ENCODE data around the gene PIWIL4.
"Not testable (repeated sequence)": the region's sequence is repeated elsewhere in the genome, so short reads cannot be mapped to it uniquely, and the experiment has no call there.

The PIWIL4 gene

GRCh38 chr11:94550513-94550912 lies 16.7 kb upstream of the PIWIL4 start:
- DNase-seq: no peak

- no peak for DNase-seq
These were observed 13.2 kb upstream of the PIWIL4 start for GRCh38 chr11:94553938-94554337.

GRCh38 chr11:94555752-94556329 lies 11.3 kb upstream of the PIWIL4 start:
- DNase-seq: not testable (repeated sequence)

GRCh38 chr11:94557421-94557820 lies 9.7 kb upstream of the PIWIL4 start:
- DNase-seq: no peak

- DNase-seq: no peak
These were observed 9.2 kb upstream of the PIWIL4 start for GRCh38 chr11:94557992-94558391.

GRCh38 chr11:94558468-94558867 lies 8.7 kb upstream of the PIWIL4 start:
- DNase-seq: no peak

GRCh38 chr11:94558932-94559331 lies 8.2 kb upstream of the PIWIL4 start:
- no peak for DNase-seq

GRCh38 chr11:94559361-94559760 lies 7.8 kb upstream of the PIWIL4 start:
- DNase-seq: no peak

- no peak for DNase-seq
These were observed 6.3 kb upstream of the PIWIL4 start for GRCh38 chr11:94560834-94561233.

GRCh38 chr11:94563176-94563847 lies 3.9 kb upstream of the PIWIL4 start:
- DNase-seq: no peak

- no peak for DNase-seq
These were observed 3.2 kb upstream of the PIWIL4 start for GRCh38 chr11:94563848-94564467.

GRCh38 chr11:94568200-94568599 lies 1.0 kb downstream of the PIWIL4 start:
- no peak for DNase-seq

GRCh38 chr11:94568717-94569116 lies 1.5 kb downstream of the PIWIL4 start:
- no peak for DNase-seq

- DNase-seq: not testable (repeated sequence)
These were observed 5.8 kb downstream of the PIWIL4 start for GRCh38 chr11:94572975-94573374.

GRCh38 chr11:94574193-94574961 lies 7.2 kb downstream of the PIWIL4 start:
- DNase-seq: no peak

GRCh38 chr11:94576306-94576705 lies 9.1 kb downstream of the PIWIL4 start:
- no peak for DNase-seq

- no peak for DNase-seq
These were observed 10.7 kb downstream of the PIWIL4 start for GRCh38 chr11:94577841-94578240.

GRCh38 chr11:94581926-94582325 lies 14.8 kb downstream of the PIWIL4 start:
- no peak for DNase-seq

- no peak for DNase-seq
These were observed 16.2 kb downstream of the PIWIL4 start for GRCh38 chr11:94583213-94583865.

- DNase-seq: no peak
These were observed 16.8 kb downstream of the PIWIL4 start for GRCh38 chr11:94583866-94584500.

GRCh38 chr11:94584978-94585377 lies 17.8 kb downstream of the PIWIL4 start:
- no peak for DNase-seq

- DNase-seq: no peak
These were observed 18.2 kb downstream of the PIWIL4 start for GRCh38 chr11:94585399-94585798.

- DNase-seq: no peak
These were observed 19.4 kb downstream of the PIWIL4 start for GRCh38 chr11:94586546-94586945.

Data from RPMI8226 (cell line).